Measurements from ENCODE around the gene FANCM. TPM values are rescaled to one million over a fixed set of nuclear protein-coding genes. Genes with fewer than 3 reads are reported as not detected.

FANCM gene
- polyA plus RNA-seq, 1 donor = 6.1 TPM

- no peak for DNase-seq (ENCODE audit: low read depth)
Measured at GRCh38 chr14:45242706-45243105, 107.0 kb downstream of the FANCM start.

- no peak for DNase-seq (ENCODE audit: low read depth)
Measured at GRCh38 chr14:45246151-45246550, 110.4 kb downstream of the FANCM start.

GRCh38 chr14:45246691-45247090 lies 111.0 kb downstream of the FANCM start:
- DNase-seq (ENCODE audit: low read depth) = no peak

- no peak for DNase-seq (ENCODE audit: low read depth)
Measured at GRCh38 chr14:45247427-45247826, 111.7 kb downstream of the FANCM start.

- DNase-seq (ENCODE audit: low read depth) = no peak
Measured at GRCh38 chr14:45249856-45250575, 114.3 kb downstream of the FANCM start.

Other genes starting within 250 kb of the FANCM start
- 14.8 TPM for gene KLHL28, start 174.0 kb upstream of the FANCM start, polyA plus RNA-seq (ENCODE audit: insufficient read length)
- 23.4 TPM for gene TOGARAM1, start 173.7 kb upstream of the FANCM start, polyA plus RNA-seq (ENCODE audit: insufficient read length)
- gene PRPF39, start 51.8 kb upstream of the FANCM start, polyA plus RNA-seq (ENCODE audit: insufficient read length) = 59.8 TPM
- gene FKBP3, start 1.4 kb upstream of the FANCM start, polyA plus RNA-seq (ENCODE audit: insufficient read length) = 114 TPM
- gene MIS18BP1, start 117.3 kb downstream of the FANCM start, polyA plus RNA-seq (ENCODE audit: insufficient read length) = 18.4 TPM